ENCODE data around the gene MEIOB.

The MEIOB gene

DNA sequence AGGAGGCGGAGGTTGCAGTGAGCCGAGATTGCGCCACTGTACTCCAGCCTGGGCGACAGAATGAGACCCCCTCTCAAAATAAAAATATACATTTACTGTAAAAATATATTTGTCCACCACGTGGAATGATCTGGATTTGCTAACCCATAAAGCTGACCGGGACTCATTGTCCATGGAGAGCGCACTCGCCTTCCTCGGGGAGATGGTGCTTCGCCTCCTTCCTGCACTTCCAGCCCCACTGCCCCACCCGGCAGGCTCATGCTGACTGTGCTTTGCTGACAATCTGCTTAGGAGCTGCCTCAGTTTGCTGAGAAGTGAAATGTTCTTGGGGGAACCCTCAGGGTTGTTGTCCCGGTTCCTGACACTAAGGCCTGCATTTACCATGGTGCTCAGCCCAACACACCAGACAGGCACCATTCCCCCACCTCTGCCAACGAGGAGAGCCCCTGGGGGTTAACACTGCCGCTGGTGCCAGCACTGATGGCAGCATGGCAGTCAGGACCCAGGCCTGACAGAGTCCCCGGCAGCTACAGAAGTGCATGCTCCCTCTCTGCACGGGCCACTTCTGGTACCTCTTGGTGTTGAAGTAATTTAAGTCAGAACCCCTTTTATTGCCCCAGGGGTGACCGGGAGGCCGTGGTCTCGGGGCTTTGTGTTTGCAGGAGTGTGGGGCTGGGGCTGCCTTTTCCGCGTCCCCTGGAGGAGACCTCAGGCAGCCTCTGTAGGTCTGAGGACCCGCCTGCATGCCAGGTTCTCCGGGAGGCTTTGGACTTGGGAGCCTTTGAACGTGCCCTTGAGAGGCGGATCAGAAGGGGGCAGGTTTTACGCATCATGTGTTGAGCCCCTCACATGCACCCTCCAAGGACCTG, 86.8 kb downstream of the MEIOB start:
- DNase-seq: no peak

Data from bone marrow (tissue), 2 donors.